ENCODE results near the gene NFIA. TPM values are rescaled to one million over a fixed set of nuclear protein-coding genes. Genes with fewer than 3 reads are reported as not detected.

The NFIA gene
- total RNA-seq, 1 donor from 2014 or later = 49.4 TPM

GRCh38 chr1:61047061-61047460 lies 35.3 kb upstream of the NFIA start:
- Mint-ChIP-seq H3K36me3 (no peaks in the 10 kb centered on the region), H3K4me3 (no peak overlapping the region), H3K4me1 (ENCODE audit: unreplicated experiment) (peaks cover 20% of the 10 kb centered on the region), H3K9me3 (no peaks in the 10 kb centered on the region), H3K27me3 (peaks cover 34% of the 10 kb centered on the region), H3K27ac (no peak overlapping the region)
- TF ChIP-seq, protein P1, sequence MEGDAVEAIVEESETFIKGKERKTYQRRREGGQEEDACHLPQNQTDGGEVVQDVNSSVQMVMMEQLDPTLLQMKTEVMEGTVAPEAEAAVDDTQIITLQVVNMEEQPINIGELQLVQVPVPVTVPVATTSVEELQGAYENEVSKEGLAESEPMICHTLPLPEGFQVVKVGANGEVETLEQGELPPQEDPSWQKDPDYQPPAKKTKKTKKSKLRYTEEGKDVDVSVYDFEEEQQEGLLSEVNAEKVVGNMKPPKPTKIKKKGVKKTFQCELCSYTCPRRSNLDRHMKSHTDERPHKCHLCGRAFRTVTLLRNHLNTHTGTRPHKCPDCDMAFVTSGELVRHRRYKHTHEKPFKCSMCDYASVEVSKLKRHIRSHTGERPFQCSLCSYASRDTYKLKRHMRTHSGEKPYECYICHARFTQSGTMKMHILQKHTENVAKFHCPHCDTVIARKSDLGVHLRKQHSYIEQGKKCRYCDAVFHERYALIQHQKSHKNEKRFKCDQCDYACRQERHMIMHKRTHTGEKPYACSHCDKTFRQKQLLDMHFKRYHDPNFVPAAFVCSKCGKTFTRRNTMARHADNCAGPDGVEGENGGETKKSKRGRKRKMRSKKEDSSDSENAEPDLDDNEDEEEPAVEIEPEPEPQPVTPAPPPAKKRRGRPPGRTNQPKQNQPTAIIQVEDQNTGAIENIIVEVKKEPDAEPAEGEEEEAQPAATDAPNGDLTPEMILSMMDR (conservative IDR thresholded peaks at IDR 0.05) = no peak
- no peak for DNase-seq (ENCODE audit: extremely low spot score, unreplicated experiment)

- Mint-ChIP-seq H3K4me1 (ENCODE audit: unreplicated experiment) (peaks cover 33% of the 10 kb centered on the region), H3K27ac (peak overlapping the region; percentile 26), H3K36me3 (no peaks in the 10 kb centered on the region), H3K9me3 (no peaks in the 10 kb centered on the region), H3K27me3 (peaks cover 43% of the 10 kb centered on the region), H3K4me3 (peak overlapping the region; percentile 85)
- peak; percentile 92 for DNase-seq (ENCODE audit: extremely low spot score, unreplicated experiment)
- TF ChIP-seq, protein P1 (conservative IDR thresholded peaks at IDR 0.05) = peak; percentile 99
These were observed 32.4 kb upstream of the NFIA start for GRCh38 chr1:61049850-61050540.

DNA sequence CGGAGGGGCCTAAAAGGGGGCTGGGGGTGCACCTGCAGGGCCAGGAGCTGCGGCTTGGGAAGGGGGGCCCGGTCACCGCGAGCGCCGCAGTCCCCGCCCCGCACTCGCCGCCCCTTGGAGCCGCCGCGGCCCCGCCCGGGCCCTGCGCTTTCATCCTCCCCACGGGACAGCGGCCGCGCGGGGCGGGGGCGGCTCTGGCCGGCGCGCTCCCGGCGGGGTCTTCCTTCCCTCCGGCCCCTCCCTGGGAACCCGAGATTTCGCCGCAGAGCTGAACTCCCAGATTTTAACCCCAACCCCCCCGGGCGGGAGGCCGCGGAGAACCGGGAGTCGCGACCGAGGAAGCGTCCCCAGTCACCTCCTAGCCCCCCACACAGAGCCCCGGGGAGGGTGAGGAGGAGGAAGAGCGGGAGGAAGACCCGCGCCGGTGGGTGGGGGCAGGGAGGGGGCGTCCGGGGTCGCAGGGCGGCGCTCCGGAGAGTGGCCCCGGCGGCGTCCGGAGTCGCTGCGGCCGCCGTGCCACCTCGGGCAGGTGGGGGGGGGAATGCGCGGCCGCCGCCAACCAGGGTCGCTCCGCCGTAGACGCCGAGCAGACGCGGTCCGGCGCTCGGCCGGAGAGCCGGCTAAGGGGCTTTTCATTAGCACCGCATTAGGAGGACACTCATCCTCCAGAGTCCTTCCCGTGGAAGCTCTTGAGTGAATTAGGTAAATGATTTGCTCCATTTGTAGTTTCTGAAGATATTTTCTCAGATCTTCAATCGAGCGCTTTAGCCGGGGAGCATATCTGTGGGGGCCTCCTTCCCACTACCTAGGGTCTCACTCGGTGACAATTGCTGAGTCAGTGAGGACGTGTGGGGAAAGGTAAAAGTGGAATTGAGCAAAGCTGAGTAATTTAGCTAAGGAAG lies 31.6 kb upstream of the NFIA start:
- TF ChIP-seq, protein P1 (conservative IDR thresholded peaks at IDR 0.05) = no peak
- no peaks in the 10 kb centered on the region for H3K9me3 Mint-ChIP-seq
- DNase-seq (ENCODE audit: extremely low spot score, unreplicated experiment) = no peak
- H3K4me3 Mint-ChIP-seq = peak overlapping the region; percentile 87
- H3K27ac Mint-ChIP-seq = peak overlapping the region; percentile 43
- H3K4me1 Mint-ChIP-seq (ENCODE audit: unreplicated experiment) = peaks cover 41% of the 10 kb centered on the region
- H3K36me3 Mint-ChIP-seq = no peaks in the 10 kb centered on the region
- H3K27me3 Mint-ChIP-seq = peaks cover 50% of the 10 kb centered on the region

DNA sequence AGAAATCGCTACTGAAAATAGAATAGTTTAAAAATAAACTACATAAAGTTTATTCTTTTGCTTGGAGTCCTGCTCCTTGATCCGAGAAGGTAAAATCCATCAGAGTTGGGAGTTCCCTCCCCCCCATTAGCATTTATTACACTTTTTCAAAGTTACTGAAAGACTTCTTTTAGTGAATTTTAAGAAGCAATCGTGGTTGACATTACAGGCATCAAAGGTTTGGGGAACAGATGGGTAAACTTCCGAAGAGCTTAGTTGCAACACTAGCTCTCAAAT lies 31.0 kb upstream of the NFIA start:
- no peaks in the 10 kb centered on the region for H3K9me3 Mint-ChIP-seq
- peak overlapping the region; percentile 87 for H3K4me3 Mint-ChIP-seq
- TF ChIP-seq, protein P1 (conservative IDR thresholded peaks at IDR 0.05) = no peak
- peaks cover 54% of the 10 kb centered on the region for H3K27me3 Mint-ChIP-seq
- peaks cover 45% of the 10 kb centered on the region for H3K4me1 Mint-ChIP-seq (ENCODE audit: unreplicated experiment)
- no peak for DNase-seq (ENCODE audit: extremely low spot score, unreplicated experiment)
- no peaks in the 10 kb centered on the region for H3K36me3 Mint-ChIP-seq
- peak overlapping the region; percentile 43 for H3K27ac Mint-ChIP-seq

DNA sequence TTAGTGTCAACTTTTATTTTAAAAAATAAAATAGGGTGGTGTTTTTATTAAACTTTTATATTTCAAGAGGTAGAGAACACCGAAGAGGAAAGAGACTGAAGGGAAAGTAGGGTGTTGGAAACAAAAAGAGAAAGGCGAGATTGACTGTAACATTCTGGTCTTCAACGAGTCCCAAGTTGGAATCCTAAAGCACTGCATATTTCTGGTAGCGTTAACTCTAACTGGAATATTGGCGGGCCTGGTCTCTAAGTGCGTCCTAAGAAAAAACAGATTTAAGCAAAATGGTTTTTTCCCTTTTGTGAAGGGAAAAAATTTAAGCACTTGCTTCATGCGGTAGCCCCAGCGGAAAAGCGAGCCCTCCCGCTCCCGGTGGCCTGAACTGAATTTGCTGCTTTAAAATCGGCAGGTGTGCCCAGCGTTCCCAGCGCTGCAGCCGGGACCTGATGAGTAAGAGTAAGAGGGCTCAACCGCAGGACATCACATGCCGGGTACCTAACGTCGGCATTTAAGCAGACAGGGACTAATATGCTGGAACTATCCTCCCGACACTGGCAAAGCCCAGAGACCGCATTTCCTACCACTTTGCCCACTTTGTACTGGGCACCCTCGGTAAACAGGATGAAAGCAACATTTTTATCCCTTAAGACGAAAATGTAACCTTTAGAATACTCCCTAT lies 30.5 kb upstream of the NFIA start:
- no peaks in the 10 kb centered on the region for H3K9me3 Mint-ChIP-seq
- H3K4me1 Mint-ChIP-seq (ENCODE audit: unreplicated experiment) = peaks cover 45% of the 10 kb centered on the region
- no peaks in the 10 kb centered on the region for H3K36me3 Mint-ChIP-seq
- peaks cover 57% of the 10 kb centered on the region for H3K27me3 Mint-ChIP-seq
- H3K4me3 Mint-ChIP-seq = peak overlapping the region; percentile 81
- DNase-seq (ENCODE audit: extremely low spot score, unreplicated experiment) = no peak
- H3K27ac Mint-ChIP-seq = no peak overlapping the region
- TF ChIP-seq, protein P1 (conservative IDR thresholded peaks at IDR 0.05) = no peak

Measured in type B pancreatic cell (in vitro differentiated cells).